Measurements from ENCODE around the gene SZRD1. TPM values are rescaled to one million over a fixed set of nuclear protein-coding genes. Genes with fewer than 3 reads are reported as not detected.

SZRD1 gene
- polyA plus RNA-seq, 1 donor from 2014 or later, result 13.6 TPM

- TF ChIP-seq SMC3 (conservative IDR thresholded peaks at IDR 0.05; ENCODE audit: poor library complexity), result no peak
Measured at GRCh38 chr1:16386454-16387113, 19.5 kb downstream of the SZRD1 start (continued).

- Histone ChIP-seq H3F3A (ENCODE audit: insufficient read depth, low read length, poor library complexity, severe bottlenecking) (no peaks in the 10 kb centered on the region), H3K4me2 (ENCODE audit: low read length) (no peak overlapping the region), H3K36me3 (ENCODE audit: insufficient read depth, low read length) (no peaks in the 10 kb centered on the region), H4K20me1 (ENCODE audit: insufficient read depth) (no peaks in the 10 kb centered on the region), H3K27me3 (ENCODE audit: insufficient read depth, low read depth, low read length) (no peaks in the 10 kb centered on the region), H3K4me3 (ENCODE audit: low read length) (no peak overlapping the region), H3K79me2 (replicated peaks; ENCODE audit: insufficient read depth, low read length) (peaks cover 60% of the 10 kb centered on the region), H3K27ac (ENCODE audit: low read length) (no peak overlapping the region), H3K9me3 (ENCODE audit: low read length) (no peaks in the 10 kb centered on the region), H3K9me2 (ENCODE audit: insufficient read depth, low read length) (no peaks in the 10 kb centered on the region), H2AFZ (ENCODE audit: low read depth, low read length) (no peak overlapping the region), H3K9ac (ENCODE audit: low read length) (no peak overlapping the region)
- TF ChIP-seq POLR2AphosphoS5 (IDR thresholded peaks at IDR 0.05) (no peak), SMC3 (conservative IDR thresholded peaks at IDR 0.05; ENCODE audit: poor library complexity) (no peak), MXI1 (conservative IDR thresholded peaks at IDR 0.05; ENCODE audit: poor library complexity, severe bottlenecking) (no peak), TAF1 (IDR thresholded peaks at IDR 0.05; ENCODE audit: low read depth) (no peak), EP300 (conservative IDR thresholded peaks at IDR 0.05; ENCODE audit: poor library complexity, severe bottlenecking) (no peak), RAD21 (conservative IDR thresholded peaks at IDR 0.05) (no peak), EZH2 (IDR thresholded peaks at IDR 0.05; ENCODE audit: borderline replicate concordance, insufficient read depth, low read length, poor library complexity, severe bottlenecking) (no peak)
- TF ChIP-seq, protein P1, sequence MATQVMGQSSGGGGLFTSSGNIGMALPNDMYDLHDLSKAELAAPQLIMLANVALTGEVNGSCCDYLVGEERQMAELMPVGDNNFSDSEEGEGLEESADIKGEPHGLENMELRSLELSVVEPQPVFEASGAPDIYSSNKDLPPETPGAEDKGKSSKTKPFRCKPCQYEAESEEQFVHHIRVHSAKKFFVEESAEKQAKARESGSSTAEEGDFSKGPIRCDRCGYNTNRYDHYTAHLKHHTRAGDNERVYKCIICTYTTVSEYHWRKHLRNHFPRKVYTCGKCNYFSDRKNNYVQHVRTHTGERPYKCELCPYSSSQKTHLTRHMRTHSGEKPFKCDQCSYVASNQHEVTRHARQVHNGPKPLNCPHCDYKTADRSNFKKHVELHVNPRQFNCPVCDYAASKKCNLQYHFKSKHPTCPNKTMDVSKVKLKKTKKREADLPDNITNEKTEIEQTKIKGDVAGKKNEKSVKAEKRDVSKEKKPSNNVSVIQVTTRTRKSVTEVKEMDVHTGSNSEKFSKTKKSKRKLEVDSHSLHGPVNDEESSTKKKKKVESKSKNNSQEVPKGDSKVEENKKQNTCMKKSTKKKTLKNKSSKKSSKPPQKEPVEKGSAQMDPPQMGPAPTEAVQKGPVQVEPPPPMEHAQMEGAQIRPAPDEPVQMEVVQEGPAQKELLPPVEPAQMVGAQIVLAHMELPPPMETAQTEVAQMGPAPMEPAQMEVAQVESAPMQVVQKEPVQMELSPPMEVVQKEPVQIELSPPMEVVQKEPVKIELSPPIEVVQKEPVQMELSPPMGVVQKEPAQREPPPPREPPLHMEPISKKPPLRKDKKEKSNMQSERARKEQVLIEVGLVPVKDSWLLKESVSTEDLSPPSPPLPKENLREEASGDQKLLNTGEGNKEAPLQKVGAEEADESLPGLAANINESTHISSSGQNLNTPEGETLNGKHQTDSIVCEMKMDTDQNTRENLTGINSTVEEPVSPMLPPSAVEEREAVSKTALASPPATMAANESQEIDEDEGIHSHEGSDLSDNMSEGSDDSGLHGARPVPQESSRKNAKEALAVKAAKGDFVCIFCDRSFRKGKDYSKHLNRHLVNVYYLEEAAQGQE (IDR thresholded peaks at IDR 0.05; ENCODE audit: borderline replicate concordance), result no peak
- TF ChIP-seq, protein P2, sequence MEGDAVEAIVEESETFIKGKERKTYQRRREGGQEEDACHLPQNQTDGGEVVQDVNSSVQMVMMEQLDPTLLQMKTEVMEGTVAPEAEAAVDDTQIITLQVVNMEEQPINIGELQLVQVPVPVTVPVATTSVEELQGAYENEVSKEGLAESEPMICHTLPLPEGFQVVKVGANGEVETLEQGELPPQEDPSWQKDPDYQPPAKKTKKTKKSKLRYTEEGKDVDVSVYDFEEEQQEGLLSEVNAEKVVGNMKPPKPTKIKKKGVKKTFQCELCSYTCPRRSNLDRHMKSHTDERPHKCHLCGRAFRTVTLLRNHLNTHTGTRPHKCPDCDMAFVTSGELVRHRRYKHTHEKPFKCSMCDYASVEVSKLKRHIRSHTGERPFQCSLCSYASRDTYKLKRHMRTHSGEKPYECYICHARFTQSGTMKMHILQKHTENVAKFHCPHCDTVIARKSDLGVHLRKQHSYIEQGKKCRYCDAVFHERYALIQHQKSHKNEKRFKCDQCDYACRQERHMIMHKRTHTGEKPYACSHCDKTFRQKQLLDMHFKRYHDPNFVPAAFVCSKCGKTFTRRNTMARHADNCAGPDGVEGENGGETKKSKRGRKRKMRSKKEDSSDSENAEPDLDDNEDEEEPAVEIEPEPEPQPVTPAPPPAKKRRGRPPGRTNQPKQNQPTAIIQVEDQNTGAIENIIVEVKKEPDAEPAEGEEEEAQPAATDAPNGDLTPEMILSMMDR (IDR thresholded peaks at IDR 0.05; ENCODE audit: poor library complexity, severe bottlenecking), result no peak
Measured at GRCh38 chr1:16387201-16388188, 20.5 kb downstream of the SZRD1 start.

Measured in neural cell (in vitro differentiated cells).